Activated CD4-positive, CD25-positive, alpha-beta regulatory T cell (primary cell): Measurements from ENCODE around the gene SP1.
"Not testable (repeated sequence)": the region's sequence is repeated elsewhere in the genome, so short reads cannot be mapped to it uniquely, and the experiment has no call there.

ENCODE experiments used
- DNase-seq, 4 experiments: peaks; one replicate each; lab custom pipeline; 2025; lab: John Stamatoyannopoulos, UW

The SP1 gene

DNA sequence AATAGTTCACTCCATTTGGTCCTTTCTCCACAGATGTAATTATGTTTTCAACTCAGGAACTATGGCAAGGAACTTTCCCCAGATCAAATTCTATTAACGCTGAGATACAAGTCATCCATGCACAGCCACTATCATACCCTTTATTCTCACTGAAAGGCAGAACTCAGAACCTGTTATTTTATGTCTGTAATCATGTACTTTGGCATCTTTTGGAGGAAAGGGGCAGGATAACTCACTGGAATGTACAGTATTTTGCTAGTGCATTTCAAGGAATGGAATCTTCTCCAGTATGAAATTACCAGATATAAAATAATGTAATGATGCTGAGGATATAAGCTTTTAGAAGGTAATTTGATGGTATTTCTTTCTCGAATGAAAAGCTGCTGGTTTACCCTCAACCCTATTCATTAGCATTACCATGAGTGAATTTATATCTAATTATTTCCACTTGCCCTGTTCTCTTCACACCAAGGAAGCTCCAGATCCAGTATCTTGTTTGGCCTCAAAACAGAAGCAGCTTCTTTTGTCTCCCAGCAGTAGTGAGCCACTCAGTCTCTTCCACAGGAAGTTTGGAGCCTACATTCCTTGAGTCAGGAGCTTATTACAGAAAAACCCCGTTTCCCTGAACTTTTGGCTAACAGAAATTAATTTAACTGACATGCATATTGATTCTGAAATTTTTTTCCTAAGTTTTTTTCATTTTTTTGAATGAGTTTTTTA is 33.7 kb downstream of the SP1 start:
- no peak for DNase-seq

GRCh38 chr12:53414756-53415417 is 34.9 kb downstream of the SP1 start:
- DNase-seq: no peak

- not testable (repeated sequence) for DNase-seq
Observed at GRCh38 chr12:53415752-53416389, 35.9 kb downstream of the SP1 start.

DNA sequence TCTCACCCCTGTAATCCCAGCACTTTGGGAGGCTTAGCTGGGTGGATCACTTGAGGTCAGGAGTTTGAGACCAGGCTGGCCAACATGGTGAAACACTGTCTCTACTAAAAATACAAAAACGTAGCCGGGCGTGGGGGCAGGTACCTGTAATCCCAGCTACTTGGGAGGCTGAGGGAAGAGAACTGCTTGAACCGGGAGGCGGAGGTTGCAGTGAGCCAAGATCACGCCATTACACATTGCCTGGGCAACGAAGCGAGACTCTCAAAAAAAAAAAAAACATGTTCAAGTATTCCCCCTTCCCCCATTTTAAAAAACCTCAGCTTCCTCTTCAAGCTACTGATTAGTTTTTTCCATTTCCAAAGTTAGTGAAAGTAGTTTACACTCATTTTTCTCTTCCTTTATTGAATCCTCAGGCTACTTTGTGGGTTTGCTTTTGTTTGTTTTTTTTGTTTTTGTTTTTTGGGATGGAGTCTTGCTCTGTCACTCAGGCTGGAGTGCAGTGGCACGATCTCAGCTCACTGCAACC is 37.4 kb downstream of the SP1 start:
- DNase-seq: not testable (repeated sequence)

- DNase-seq: no peak
Observed at GRCh38 chr12:53418221-53418620, 38.2 kb downstream of the SP1 start.

DNA sequence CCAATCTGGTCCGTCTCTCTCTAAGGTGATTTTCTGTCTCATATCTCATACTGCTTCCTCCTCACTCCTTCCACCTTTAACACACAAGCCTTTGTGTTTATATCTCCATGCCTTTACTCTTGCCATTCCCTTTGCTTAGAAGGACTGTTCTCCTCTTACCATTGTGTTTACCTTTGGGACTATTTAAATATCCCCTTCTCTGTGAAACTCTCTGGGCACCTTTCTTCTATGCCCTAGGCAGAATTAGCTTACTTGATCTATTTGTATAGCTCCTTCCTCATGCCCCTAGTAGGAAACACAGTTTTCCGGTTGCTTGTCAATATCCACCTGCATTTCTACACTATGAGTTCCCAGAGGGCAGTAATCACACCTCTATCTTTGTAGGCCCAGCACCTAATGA is 39.8 kb downstream of the SP1 start:
- DNase-seq: no peak

GRCh38 chr12:53422247-53422646 is 42.3 kb downstream of the SP1 start:
- DNase-seq: not testable (repeated sequence)

DNA sequence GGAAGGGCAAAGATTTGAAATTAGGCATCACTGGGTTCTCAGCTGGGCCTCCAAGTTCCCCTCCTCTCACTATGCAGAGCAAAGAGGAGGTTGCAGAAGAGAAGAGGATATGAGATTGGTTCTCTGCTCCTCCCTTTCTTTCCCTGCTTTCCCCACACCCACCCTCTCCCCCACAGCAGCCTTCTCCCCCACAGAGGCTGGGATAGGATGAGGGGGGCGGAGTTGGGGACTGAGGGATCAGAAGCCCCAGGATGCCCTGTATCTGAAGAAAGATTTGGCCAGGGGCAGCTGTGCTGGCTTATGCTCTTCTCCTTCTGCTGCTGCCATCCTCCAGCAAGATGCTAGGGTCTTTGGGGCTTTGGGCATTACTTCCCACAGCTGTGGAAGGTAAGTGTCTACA is 43.6 kb downstream of the SP1 start, which contains the start of gene AMHR2:
Gene AMHR2 (plus strand): TSS at position 259 of the 400 bp plus-strand sequence. CDS start 80 bp downstream, at position 339.
- no peak for DNase-seq

DNA sequence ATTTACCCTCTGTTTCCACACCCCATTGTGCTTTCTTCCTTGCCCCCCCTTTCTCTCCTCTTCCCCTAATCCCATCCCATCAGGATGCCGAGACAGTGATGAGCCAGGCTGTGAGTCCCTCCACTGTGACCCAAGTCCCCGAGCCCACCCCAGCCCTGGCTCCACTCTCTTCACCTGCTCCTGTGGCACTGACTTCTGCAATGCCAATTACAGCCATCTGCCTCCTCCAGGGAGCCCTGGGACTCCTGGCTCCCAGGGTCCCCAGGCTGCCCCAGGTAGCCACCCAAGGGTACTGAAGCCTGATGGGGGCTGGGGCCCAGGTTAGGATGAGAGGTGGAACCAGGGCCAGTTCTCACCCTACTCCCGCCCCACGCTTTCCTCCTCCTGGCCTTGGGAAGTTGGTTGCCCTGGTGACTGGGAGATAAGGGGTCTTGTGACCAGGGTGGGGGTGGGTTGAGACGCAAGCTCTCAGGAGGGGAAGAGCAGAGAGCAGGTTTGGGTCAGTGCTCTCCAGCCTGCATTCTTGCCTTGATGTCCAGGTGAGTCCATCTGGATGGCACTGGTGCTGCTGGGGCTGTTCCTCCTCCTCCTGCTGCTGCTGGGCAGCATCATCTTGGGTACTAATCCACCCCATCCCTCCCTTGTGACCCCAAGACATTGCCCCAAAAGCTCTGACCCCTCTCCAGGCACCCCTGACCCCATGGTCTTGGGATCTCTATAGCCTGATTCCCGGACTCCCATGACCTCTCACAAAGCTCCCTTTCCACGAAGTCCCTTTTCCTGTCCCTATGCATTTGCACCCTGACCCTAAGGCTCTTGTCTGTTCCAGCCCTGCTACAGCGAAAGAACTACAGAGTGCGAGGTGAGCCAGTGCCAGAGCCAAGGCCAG is 44.9 kb downstream of the SP1 start:
- no peak for DNase-seq

DNA sequence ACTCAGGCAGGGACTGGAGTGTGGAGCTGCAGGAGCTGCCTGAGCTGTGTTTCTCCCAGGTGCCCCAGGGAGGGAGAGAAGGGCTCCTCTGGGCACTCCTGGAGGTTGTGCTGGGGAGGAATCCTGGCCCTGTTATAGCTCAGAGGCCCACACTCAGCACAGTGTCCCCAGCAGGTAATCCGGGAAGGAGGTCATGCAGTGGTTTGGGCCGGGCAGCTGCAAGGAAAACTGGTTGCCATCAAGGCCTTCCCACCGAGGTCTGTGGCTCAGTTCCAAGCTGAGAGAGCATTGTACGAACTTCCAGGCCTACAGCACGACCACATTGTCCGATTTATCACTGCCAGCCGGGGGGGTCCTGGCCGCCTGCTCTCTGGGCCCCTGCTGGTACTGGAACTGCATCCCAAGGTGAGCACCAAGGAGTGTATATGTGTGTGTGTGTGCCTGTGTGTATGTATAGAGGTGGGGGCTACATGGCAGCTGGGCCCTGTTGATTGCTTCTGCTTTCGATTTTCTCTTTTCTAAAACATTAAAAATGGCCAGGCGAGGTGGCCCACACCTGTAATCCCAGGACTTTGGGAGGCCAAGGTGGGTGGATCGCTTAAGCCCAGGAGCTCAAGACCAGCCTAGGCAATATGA is 45.7 kb downstream of the SP1 start:
- no peak for DNase-seq

DNA sequence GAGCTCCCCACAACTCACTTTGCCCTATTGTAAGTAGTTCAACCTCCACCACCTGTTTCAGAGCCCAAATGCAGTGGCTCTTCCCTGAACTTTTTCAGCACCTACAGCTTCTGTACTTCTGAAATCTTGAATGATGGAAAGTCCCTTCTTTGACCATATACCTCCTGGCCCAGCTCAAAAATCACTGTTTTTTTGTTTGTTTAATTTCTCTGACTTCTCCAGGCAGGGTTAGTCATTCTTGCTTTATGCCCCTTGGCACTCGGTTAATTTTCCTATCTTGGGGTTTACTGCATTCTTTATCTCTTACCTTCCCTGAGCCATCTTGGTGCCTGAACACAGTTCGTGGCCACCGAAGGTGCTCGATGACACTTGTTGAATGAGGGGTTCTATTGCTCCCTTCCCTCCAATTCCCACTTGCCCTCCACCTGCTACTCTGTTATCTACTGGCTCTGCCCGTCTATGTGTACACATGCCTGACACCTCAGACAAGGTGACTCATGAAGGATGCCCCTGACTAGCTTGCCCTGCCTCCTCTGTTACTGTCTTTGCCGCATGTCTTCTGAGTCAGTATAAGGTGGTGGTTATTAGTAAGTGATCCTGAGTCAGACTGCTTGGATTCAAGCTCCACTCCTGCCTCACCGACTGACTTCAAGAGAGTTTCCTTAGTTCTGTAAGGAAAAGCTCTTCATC is 48.1 kb downstream of the SP1 start:
- peak in 1 of 4 experiments; percentile 17 for DNase-seq

GRCh38 chr12:53428741-53429140 is 48.8 kb downstream of the SP1 start:
- no peak for DNase-seq

GRCh38 chr12:53430116-53430515 is 50.1 kb downstream of the SP1 start:
- no peak for DNase-seq

DNA sequence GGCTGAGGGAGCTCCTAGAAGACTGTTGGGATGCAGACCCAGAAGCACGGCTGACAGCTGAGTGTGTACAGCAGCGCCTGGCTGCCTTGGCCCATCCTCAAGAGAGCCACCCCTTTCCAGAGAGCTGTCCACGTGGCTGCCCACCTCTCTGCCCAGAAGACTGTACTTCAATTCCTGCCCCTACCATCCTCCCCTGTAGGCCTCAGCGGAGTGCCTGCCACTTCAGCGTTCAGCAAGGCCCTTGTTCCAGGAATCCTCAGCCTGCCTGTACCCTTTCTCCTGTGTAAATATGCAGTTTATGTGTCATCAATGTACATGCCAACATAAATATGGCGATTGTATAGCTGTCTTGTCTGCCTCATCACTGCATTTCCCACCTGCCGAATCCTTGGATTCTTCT is 51.2 kb downstream of the SP1 start:
- no peak for DNase-seq

DNA sequence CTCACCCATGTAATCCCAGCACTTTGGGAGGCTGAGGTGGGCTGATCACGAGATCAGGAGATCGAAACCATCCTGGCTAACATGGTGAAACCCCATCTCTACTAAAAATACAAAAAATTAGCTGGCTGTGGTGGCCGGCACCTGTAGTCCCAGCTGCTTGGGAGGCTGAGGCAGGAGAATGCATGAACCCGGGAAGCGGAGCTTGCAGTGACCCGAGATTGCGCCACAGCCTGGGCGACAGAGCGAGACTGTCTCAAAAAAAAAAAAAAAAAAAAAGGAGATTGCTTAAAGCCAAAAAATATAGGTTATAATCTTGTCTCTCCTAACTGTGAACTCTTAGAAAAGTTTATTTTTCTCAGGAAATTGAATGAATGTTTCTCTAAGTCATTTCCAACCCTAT is 55.4 kb downstream of the SP1 start:
- not testable (repeated sequence) for DNase-seq

DNA sequence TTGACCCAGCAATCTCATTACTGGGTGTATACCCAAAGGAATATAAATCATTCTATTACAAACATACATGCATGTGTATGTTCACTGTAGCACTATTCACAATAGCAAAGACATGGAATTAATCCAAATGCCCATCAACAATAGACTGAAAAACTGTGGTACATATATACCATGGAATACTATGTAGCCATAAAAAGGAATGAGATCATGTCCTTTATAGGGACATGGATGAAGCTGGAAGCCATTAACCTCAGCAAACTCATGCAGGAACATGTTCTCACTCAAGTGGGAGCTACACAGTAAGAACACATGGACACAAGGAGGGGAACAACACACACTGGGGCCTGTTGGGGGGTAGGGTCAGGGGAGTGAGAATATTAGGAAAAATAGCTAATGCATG is 59.6 kb downstream of the SP1 start:
- DNase-seq: not testable (repeated sequence)

- peak; percentile 93 to 99 (median 96) for DNase-seq
Observed at GRCh38 chr12:53441040-53441833, 61.3 kb downstream of the SP1 start, which contains the start of gene PRR13. TSS of gene PRR13 (plus strand) at chr12:53441734. CDS start at chr12:53442715, 981 bp downstream.

DNA sequence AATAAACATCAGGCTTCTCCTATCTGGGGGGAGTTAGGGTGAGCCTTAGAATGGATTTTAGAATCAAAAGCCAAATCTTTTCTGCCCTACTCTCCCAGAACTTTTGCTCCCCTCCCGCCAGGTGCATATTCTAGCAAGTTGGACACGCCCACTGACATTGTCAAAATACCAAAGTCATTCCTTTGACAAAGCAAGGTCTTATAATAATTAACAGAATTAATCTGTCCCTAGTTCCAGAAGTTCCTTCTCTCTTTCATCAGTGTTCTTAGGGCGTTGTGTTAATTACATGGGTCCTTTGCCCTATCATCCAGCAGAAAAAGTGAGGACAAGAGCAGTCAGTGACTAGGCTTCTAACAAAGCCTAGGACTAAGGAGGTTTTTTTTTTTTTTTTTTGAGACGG is 64.0 kb downstream of the SP1 start:
- no peak for DNase-seq

GRCh38 chr12:53444593-53445325 is 64.8 kb downstream of the SP1 start:
- not testable (repeated sequence) for DNase-seq
